Left hindlimb (tissue), 1 donor: ENCODE results near the gene ATP6V1G1.

Experiments used
- DNase-seq: peaks from one replicate; pipeline ENCODE4 v3.0.0-alpha.2; 2018

Gene ATP6V1G1

DNA sequence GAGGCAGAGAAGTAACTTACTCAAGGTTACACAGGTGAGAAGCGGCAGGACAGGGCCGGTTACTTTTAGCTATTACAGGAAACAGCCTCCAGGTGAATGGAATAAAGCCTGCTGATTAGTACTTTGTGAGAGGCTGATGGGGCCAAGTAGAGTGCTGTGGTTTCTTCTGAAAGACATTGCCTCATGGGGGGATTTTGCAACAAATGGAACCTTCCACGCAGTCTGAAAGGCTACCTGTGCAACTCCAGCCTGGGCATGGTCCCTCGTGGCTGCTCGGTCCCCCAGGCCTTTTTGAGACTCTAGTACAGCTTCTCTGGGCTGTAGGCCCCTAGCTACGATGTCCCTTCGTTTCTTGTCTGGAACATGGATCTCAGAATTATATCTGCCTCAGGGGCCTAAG, 25.5 kb downstream of the ATP6V1G1 start:
- no peak for DNase-seq

GRCh38 chr9:114613919-114614318, 26.4 kb downstream of the ATP6V1G1 start:
- DNase-seq = no peak

- DNase-seq = no peak
These were observed 26.8 kb downstream of the ATP6V1G1 start for GRCh38 chr9:114614373-114614772.

GRCh38 chr9:114616684-114617520, 29.3 kb downstream of the ATP6V1G1 start:
- DNase-seq = no peak

DNA sequence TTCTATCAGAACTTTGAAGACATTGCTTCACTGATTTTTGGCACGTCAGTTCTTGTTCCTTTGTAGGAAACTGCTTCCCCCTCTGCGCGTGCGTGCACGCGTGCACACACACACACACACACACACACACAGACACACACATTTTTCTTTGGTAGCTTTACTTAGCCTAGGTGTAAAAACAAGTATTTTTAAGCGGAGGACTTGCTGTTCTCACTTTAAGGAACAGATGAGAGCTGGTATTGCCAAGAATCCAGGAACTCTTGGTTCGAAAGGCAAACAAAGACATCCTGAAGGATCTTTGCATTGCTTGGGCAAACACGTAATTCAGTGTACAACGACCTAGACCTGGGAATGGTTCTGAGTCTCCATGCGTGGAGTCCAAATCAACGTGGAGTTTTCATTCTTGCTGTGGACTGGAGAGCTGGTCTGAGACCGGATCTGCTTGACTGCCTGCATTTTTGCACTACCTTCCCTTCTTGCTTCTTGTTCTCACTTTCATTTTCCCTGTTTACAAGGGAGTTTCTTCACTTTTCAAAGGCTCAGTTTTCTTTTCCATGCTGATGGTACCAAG, 31.7 kb downstream of the ATP6V1G1 start:
- DNase-seq = no peak

- no peak for DNase-seq
These were observed 34.0 kb downstream of the ATP6V1G1 start for GRCh38 chr9:114621561-114621960.

DNA sequence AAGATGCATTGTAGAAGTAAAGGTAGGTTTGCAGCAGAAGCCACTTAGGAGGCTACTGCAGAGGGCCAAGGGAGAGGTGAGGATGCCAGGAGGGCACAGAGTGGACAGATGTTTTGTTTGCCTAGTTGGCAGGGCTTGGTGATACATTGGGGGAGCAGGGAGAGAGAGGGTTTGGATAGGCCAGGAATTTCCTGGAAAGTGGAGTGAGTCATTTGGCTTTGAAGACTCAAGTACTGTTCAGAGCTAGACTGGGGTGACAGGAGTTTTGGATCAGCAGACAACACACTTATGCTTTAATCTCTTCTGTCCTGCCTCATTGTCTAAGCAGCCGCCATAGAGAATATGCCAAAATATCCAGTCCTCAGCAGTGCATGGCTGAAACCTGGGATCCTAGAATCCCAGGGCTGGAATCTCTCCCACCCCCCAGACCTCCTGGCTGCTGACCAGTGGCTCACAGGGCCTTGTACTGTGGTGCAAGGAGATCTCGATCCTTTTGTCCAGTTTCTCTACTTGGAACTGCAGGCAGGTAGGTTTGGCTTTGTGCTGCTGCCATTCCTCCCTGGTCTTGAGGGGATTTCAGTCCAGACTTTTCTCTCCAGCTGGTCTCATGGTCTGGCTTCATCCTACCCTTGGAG, 34.5 kb downstream of the ATP6V1G1 start:
- DNase-seq = no peak

DNA sequence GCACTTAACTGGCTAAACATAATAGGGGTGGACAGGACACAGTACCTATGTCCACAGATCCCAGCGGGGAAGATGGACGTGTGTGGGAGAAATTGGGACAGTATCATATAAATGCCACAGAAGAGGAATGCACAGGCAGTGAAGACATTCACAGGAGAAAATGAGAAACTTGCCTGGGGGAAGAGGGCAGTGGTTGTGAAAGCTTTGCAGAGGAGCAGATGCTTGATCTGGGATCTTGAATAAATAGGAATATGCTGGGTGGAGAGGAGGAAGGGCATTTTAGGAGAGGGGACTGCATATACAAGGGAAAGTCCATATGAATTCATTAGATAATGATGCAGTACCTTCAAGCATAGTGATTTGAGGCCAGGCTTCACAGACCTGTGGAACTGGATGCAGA, 37.1 kb downstream of the ATP6V1G1 start:
- DNase-seq = no peak

GRCh38 chr9:114626415-114627020, 38.9 kb downstream of the ATP6V1G1 start:
- no peak for DNase-seq

GRCh38 chr9:114627553-114627952, 40.0 kb downstream of the ATP6V1G1 start:
- no peak for DNase-seq

DNA sequence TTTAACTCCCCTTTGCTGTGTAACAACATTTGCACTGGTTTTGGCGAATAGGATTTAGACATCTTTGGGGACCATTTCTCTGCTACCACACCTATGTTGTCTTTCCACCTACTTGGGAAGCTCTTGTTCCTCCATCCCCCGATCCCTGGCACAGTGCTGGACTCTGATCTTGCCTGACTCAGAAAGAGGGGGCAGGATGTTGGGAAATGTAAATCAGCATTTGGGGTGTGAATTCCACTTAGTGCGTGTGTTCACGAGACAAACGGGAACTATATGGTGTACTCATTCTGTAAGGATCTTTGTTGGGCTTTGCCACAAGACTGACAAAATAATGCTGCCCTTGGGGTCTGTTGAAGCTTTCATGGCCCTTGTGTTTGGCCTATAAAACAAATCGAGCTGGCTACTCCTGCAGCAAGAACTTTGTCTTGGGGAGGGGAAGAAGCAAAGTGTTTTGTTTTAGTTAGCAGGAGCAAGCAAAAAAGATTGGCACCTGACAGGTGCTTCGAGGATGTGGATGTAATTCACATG, 42.1 kb downstream of the ATP6V1G1 start:
- DNase-seq = no peak

DNA sequence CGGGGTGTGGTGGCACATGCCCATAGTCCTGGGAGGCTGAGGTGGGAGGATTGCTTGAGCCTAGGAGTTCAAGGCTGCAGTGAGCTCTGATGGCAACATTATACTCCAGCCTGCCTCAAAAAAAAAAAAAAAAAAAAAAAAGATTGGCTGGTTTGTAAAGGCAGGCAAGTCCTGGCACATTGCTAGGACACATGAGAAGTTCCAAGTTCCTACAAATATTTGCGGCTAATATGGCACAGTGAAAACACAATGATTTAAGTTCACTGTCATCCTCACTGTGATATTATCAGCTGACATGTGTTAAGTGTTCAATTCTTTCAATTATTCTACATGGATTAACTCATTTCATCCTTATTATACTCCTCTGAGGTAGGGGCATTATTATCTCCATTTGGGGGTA, 43.6 kb downstream of the ATP6V1G1 start:
- DNase-seq = no peak

DNA sequence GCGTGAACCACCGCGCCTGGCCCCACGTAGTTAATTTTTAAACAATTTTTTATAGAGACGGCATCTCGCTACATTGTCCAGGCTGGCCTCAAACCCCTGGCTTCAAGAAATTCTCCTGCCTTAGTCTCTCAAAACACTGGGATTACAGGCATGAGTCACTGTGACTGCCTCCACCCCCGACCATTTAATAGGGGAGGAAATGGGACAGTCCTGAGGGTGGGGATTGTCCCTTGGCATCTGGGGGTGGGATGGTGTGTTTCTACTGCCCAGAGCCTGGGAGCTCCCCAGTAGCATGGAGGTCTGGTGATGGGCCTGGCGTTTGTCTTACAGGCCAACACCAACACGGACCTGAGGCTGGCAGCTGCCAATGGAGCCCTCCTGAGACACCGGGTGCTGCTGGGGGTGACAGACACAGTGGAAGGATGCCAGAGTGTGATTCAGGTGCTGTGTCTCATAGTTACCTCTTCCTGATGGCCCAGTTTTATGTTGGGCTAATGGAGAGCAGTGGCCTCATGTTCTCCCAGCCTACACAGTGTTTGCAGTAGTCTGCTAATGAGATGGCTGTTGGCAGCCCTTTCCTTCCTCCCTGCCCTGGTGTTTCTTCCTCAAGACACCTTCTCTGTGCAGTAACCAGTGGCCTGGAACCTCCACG, 46.0 kb downstream of the ATP6V1G1 start:
- no peak for DNase-seq

DNA sequence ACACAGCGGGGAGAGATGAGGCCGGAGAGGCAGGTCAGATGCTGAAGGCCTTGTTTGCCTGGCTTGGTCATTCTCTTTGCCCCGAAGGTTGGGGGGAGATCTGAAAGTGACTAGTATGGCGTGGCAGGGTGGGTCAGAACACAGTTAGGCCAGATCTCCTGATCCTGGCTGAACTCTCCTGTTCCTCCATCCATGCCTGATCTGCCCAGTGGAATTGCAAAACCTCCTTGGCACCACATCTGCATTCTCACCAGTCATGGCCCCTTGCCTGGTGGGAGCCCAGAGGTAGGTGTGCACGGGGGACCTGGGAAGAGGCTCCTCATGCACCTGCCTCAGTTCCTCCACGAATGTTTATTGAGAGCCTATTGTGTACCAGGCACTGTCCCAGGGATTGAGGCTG, 46.8 kb downstream of the ATP6V1G1 start:
- no peak for DNase-seq

DNA sequence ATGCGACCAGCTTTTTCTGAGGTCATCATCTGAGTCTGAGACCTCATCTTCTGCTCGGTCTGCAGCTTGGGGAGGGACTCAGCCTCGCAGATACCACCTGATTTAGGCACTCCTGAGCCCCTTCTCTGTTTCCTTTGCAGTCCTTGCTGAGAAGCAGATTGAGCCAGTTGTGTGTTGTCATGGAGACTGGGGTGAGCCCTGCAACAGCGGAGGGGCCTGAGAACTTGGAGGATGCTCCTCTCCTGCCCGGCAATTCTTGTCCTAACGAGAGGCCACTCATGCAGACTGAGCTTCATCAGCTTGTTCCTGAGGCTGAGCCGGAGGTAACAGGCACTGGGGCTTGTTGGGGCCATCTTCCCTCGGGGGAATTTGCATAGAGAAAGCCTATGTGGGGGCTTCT, 50.8 kb downstream of the ATP6V1G1 start:
- DNase-seq = no peak

GRCh38 chr9:114641967-114642366, 54.4 kb downstream of the ATP6V1G1 start:
- DNase-seq = no peak

- no peak for DNase-seq
These were observed 55.4 kb downstream of the ATP6V1G1 start for GRCh38 chr9:114643001-114643400.

GRCh38 chr9:114643896-114644295, 56.3 kb downstream of the ATP6V1G1 start:
- DNase-seq = no peak
